ENCODE data around the gene HSD3B2.
"Not testable (repeated sequence)": the region's sequence is repeated elsewhere in the genome, so short reads cannot be mapped to it uniquely, and the experiment has no call there.

The HSD3B2 gene

DNA sequence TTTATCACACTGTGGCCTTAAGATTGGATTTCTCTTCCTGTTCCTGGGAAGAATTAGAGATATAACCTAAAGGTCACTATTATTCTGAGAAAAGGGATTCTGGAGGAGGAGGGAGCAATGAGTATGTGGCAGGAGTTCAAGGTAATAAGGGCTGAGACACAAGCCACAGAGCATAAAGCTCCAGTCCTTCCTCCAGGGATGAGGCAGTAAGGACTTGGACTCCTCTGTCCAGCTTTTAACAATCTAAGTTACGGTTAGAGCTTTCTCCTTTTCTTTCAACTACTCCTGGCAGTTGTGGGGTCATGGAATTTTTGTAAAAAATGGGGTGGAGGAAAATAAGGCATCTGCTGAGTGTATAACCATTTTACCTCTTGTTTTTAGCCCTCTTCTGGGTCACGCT lies at the start of gene HSD3B2:
Gene HSD3B2 (plus strand): TSS at position 201 of the 400 bp plus-strand sequence. CDS start 270 bp downstream, outside the sequence.
- no peak for DNase-seq (ENCODE audit: low read depth in 2 of 2, low spot score in 1 of 2)

DNA sequence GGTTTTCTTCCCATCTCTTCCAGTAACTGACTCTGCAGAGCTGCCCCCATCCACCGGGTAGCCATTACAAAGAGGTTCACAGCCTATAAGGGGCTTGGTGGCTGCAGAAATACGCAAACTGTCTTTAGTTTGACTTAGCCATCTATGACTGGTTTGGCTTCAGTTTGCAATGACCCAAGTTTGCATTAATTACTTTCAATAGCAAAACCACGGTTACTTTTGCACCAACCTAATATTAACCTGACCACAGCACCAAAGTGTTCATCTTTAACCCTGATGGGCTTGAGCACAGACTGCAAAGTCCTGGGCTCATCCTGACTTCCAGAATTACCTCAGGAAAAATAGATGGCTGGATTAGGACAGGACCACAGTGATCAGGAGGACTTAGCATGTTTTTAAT lies 48.5 kb upstream of the HSD3B2 start:
- DNase-seq (ENCODE audit: low read depth in 2 of 2, low spot score in 1 of 2) = no peak

DNA sequence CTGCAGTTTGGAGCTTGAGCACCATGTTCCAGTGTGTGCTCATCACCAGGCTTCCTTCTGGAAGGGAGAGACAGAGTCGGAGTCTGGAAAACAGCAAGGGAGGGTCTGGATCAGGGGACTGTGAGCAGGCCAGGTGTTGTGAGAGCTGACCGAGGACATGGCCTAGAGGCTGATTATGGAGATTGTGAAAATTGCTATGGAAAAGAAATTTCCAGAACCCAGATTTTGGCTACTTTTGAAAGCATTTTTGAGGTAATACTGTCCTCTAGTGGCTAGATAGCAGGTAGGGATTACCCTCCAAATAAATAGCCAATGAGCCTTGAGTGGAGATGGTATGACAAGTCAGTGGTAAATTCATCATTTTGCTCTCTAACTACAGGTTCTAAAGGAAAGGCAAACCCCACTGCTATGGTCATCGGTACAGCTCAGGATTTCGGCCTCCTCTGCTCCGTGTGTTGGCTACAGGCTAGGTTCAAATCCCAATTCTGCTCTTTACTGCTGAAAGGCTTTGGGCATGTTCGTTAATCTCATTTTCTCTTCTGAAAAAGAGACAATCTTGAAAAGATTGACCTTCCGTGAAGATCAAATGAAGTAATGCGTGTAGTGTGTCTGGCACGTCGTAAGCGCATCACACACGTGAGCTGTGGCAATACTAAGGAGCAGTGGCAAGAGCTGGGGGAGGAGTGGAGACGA lies 47.4 kb upstream of the HSD3B2 start:
- DNase-seq (ENCODE audit: low read depth in 2 of 2, low spot score in 1 of 2) = no peak

DNA sequence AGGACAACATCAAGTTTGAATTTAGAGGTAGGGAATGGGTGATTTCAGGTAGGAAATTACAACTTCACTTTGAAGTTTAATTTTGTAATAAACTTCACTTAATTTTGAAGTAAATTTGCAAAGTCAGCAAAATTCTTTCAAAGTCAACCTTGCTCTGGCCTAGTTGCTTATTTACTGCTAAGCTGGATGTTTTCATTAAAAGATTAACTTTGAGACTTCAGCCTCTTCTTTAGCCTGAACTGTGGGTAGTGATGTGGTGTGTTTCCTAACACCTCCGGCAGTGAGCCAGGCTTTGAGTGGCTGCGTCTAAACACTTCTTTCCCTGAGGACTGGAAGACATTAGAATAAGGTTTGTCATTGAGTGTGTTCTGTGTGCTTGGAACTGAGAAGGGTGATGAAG lies 46.4 kb upstream of the HSD3B2 start, which contains the start of gene HAO2:
Gene HAO2 (plus strand): TSS at position 232 of the 400 bp plus-strand sequence. CDS start 12,301 bp downstream, outside the sequence.
- no peak for DNase-seq (ENCODE audit: low read depth in 2 of 2, low spot score in 1 of 2)

DNA sequence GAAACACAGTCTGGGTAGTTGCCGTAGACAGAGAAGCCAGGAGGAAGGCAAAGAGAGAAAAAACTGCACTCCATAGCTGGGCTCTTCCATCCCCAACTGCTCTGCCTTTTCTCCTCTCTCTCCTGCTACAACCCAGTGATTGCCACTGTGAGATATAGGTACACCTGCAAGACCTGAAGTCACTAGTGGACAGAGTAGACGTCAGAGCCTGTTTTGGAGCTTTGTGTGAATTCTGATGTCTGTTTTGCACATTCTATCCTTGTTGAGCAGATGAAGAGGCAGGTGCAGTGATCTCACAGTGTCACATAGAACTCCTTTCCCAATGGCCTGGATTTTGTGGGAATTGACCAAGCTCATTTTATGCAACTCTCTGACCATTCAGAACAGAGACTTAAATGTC lies 44.2 kb upstream of the HSD3B2 start:
- DNase-seq (ENCODE audit: low read depth in 2 of 2, low spot score in 1 of 2) = no peak

DNA sequence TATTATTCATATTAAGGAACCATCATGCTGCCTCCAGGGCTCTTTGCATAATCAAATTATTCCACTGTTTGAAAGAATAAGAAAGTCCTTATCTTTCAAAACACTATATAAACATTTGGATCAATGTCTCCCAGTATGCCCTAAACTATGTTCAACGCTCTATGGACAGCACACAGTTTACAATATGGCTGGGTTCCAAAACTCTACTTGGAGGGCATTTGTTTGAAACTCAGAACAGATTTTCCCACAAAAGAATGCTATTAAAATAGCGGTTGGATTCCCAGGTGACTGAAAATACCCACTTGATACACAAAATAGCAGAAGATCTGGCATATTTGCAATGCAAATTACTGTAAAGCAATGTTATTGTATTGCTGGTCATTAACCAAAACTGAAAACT lies 43.1 kb upstream of the HSD3B2 start:
- DNase-seq (ENCODE audit: low read depth in 2 of 2, low spot score in 1 of 2) = no peak

DNA sequence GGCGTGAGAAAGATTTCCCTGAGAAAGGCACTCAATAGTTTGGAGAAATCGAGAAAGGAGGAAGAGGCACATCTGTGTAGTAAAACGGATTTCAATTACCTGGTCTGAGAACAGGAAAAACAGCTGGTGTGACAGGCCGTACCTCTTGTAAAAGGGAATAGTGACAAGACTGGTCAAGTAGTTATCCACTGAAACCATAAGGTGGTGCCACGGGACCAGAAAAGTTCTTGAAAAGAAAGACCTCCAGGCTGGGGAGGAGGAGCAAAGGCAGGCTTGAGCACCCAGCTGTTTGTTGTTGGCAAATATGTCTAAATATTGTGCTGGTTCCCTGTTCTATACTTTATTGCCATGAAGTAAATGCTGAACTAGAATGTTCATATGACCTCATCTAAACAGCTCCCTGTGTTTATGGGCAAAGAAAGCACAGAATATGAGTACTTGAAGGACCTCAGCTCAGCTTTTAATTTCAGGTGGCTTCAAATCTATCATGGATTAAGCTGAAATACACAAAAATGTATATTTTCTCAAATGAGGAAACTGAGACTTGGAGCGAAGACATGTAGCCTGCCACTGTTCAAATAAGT lies 42.4 kb upstream of the HSD3B2 start:
- DNase-seq (ENCODE audit: low read depth in 2 of 2, low spot score in 1 of 2) = no peak

DNA sequence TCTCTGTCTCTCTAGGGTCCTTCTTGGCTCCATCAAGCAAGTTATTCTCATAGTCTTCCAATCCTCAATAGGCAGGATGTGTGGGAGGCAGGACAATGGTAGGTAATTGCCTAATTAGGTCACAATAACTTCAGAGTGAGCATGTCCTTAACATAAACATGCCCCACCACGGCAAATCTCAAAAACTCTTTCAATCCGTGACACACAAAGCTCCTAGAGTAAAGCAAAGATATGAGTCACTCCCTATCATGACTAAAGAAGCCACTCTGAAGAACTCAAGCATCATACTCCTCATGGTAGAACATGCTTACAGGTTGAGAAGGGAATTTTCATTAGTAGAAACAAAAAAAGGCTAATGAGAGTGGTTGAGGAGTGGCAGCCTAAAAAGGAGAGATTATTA lies 41.5 kb upstream of the HSD3B2 start:
- no peak for DNase-seq (ENCODE audit: low read depth in 2 of 2, low spot score in 1 of 2)

DNA sequence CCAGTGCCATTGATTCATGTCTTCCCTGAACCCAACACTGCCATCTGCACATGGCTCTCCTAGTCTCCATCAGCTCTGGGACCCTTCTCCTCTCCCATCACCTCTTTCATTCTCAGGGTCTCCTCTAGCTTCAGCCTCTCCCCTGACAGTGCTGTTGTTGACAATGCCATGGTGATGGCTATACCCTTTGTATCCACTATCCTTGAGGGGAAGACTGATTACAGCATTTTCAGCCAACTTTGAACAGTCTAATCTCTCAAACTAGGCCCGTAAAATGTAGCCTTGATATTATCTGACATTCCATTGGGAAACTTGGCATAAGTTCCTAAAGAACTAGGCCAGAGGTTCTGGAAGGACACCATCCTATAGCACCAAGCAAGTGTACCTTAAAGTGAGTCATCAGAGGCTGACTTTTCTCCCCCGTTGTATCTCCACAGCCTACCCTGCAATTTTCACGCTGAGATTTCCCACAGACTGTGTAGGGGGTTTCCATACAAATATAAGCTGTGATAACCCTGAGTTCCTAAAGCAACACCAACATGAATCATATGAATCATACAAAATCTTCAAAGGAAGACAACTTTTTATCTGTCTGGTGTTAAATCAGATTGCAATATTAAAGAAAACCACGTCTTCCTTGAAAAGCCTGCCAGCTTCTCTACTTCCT lies 40.6 kb upstream of the HSD3B2 start:
- no peak for DNase-seq (ENCODE audit: low read depth in 2 of 2, low spot score in 1 of 2)

DNA sequence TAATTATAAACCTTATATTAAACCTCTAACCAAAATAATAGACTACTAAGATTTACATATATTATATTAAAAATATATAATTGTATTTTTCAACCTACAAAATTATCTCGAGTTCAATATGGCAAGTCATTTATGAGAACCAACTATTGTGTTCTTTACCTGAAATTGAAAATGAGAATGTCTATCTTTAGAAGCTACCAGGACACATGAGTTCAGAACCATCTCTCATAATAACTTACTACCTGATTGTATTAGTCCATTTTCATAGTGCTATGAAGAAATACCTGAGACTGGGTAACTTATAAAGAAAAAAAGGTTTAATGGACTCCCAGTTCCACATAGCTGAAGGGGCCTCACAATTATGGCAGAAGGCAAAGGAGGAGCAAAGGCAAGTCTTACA lies 39.6 kb upstream of the HSD3B2 start:
- DNase-seq (ENCODE audit: low read depth in 2 of 2, low spot score in 1 of 2) = no peak

DNA sequence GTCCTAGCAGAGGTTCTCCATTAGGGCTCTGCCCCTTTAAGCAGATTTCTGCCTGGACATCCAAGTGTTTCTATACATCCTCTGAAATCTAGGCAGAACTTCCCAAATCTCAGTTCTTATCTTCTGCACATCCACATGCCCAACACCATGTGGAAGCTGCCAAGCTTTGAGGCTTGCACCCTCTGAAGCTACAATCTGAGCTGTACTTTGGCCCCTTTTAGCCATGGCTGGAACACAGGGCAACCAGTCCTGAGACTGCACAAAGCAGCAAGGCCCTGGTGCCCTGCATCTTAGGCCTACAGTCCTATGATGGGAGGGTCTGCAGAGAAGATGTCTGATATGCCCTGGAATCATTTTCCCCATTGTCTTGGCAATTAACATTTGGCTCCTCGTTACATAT lies 38.4 kb upstream of the HSD3B2 start:
- DNase-seq (ENCODE audit: low read depth in 2 of 2, low spot score in 1 of 2) = no peak

DNA sequence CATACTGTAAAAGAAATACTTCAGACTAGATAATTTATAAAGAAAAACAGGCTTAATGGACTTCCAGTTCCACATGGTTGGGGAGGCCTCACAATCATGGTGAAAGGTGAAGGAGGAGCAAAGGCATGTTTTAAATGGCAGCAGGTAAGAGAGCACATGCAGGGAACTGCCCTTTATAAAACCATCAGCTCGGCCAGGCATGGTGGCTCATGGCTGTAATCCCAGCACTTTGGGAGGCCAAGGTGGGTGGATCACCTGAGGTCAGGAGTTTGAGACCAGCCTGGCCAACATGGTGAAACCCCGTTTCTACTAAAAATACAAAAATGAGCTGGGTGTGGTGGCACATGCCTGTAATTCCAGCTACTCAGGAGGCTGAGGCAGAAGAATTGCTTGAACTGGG lies 37.4 kb upstream of the HSD3B2 start:
- DNase-seq (ENCODE audit: low read depth in 2 of 2, low spot score in 1 of 2) = not testable (repeated sequence)

DNA sequence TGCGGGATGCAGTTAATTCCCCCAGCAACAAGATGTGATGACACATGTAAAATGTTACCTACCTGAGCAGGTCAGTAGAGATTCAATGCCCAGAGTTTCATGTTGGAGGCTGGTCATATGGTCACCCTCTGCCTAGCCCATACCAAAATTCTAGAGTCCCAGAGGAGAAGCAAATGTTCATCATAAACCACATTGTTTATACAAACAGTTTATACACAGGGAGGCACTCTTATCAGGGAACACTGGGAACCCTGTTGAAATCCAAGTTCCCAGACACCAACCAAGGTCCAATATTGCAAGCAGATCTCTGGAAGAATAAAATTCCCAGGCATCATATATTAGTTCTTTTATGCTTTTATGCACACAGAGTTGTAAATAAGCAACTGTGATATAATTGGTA lies 35.8 kb upstream of the HSD3B2 start:
- no peak for DNase-seq (ENCODE audit: low read depth in 2 of 2, low spot score in 1 of 2)

DNA sequence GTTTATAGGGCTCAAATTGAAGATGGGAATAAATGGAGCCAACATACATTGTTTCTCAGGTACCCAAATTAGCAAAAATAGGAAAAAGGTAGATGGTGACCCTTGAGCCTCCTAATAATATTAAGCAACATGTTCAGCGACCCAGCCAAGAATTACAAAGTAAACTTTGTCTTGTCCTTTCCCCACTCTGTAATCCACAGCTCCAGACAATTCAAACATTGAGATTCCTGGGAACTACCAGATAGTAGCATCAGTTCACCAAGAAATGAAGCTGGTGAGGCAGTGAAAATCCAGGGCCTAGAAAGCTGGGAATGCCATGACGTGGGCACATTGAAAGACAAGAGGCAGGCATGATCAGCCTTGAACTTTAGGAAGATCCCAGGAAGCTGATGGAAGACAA lies 34.6 kb upstream of the HSD3B2 start:
- DNase-seq (ENCODE audit: low read depth in 2 of 2, low spot score in 1 of 2) = no peak

DNA sequence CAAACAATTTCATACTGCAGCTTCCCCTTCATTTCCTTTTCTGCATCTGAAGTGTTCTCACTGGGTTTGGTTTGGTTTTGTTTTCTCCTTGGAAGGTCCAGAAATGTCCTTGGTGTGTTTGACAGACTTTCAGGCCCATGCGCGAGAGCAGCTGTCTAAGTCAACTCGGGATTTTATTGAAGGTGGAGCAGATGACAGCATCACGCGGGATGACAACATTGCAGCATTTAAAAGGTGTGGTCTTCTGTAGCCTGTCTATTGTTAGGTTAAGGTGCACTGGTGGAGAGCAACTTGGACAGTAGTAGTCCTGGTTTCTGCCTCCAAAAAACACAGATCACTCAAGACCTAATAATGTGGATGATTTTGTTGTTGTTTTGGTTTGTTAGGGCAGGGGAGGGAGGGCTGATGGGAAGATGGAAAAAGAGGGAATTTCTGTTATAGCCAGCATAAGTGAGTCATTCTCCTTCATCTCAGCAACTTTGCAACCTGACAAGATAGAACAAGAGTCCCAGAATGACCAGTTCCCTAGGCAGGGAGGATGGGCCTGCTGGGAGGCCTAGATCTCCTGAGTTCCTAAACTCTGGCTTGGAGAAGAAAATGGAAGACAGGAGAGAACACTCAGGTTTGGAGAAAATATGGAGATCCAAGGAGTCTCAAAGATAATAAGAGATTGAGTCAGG lies 33.8 kb upstream of the HSD3B2 start:
- DNase-seq (ENCODE audit: low read depth in 2 of 2, low spot score in 1 of 2) = no peak

DNA sequence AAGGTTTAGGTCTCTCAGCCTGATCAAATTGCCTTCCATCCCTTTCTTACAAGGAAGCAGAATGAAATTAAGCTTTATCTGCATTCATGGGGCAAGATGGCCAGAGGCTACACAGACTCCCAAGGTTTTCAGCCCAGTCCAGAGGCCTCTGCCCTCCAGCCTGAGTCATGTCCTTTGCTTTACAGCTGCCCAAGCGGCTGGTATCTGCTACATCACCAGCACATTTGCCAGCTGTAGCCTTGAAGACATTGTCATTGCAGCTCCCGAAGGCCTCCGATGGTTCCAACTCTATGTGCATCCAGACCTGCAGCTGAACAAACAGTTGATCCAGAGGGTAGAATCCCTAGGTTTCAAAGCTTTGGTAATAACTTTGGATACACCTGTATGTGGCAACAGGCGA lies 30.4 kb upstream of the HSD3B2 start:
- no peak for DNase-seq (ENCODE audit: low read depth in 2 of 2, low spot score in 1 of 2)

DNA sequence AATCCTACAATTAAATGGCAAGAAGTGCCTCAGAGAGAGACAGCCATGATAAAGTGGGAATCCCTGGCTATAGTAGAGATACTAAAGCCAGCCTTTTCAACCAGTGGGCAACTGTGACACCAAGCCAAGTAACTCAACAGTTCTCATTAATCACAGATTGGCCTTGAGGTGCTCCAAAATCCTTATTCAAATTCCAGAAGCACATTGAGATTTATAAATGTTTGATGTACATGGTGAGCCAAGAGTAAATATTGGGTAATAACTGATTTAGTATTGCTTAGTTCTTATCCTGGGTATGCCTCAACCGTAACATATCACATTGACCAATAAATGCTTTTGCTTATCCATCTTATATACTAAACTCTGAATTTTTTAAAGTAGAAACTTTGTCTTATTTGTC lies 29.3 kb upstream of the HSD3B2 start:
- DNase-seq (ENCODE audit: low read depth in 2 of 2, low spot score in 1 of 2) = no peak

DNA sequence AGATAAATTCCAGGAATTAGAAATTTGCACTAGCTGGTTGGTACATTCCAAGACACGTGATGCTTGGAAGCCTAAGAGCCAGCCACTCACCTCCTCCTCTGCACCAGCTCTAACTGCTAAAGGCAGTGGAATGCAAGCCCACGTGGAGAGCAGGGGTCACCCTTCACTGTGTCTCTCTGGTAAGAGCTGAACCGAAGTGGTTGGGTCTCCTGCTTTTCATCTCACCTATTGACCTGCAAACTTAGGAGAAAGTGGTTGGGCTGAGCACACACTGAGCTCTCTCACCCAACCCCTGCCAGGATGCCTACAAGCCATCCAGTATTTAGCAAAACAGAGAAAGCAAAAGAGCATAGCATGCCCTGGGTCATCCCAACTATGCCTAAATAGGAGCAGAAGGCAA lies 27.1 kb upstream of the HSD3B2 start:
- DNase-seq (ENCODE audit: low read depth in 2 of 2, low spot score in 1 of 2) = no peak

DNA sequence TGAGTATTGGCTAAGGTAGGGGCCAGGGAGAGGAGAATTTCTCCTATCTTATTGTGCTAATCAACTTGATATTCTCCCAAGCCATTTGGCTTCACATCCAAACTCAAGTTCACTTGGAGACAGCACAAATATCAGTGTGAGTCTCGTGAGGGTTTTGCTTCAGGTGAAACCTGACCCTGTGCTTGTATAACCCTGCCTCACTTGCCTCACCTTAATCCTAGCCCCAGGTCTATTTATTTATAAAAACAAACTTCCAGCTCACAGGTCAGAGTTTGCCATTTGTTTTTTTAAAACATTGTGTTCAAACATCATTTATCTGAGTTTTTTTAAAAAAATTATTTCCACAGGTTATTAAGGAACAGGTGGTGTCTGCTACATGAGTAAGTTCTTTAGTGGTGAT lies 26.5 kb upstream of the HSD3B2 start:
- DNase-seq (ENCODE audit: low read depth in 2 of 2, low spot score in 1 of 2) = no peak

DNA sequence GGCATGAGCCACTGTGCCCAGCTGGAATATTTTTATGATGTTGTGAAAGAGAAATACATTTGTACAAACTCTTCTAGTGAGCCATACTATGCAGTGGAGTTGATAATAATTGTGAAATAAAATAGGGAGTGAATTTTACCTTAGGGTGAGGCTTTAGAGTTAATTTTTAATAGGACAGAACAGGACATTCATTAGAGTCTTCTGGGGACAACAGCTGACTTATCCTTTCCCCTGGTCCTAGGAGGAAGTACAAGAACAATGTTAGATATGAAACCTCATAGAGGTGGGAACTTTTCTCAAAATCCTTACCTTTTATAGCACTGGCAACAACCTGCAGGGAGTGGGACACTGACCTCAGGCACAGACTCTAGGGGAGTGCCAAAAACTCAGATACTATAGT lies 24.4 kb upstream of the HSD3B2 start:
- DNase-seq (ENCODE audit: low read depth in 2 of 2, low spot score in 1 of 2) = no peak

DNA sequence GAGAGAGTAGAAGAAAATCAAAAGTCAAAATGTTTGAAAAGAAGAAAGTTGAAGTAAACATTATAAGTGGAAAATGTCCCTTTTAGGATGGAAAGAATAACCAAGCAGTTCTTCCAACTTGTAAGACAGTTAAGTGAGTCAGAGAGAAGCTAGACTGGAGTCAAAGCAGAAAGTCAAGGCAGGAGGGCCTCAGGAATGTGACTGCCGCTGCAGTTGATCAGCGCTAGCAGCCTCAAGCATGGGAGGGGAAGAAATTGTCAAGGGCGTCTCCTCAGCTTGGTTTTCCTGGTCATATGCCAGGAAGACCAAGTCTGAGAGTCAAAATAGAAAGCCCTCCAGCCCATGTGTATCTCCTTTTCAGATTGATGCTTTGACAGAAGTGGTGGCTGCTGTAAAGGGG lies 23.2 kb upstream of the HSD3B2 start:
- DNase-seq (ENCODE audit: low read depth in 2 of 2, low spot score in 1 of 2) = no peak

DNA sequence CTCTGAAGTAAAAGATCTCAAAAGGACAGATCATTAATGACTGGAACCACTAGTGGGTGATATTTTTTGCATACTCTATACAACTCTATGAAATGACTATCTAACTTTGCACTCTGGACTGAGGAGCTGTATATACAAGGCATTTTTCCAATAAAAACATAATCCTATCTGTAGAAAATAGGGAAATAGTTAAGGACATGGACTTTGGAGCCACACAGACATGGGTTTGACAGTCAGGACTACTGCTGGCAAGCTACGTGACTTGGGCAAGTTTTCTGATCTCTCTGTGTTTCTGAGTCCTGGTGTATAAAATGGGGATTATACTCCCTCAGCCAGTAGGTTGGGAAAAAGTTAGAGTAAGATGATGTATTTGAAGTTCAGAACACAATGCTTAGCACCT lies 20.9 kb upstream of the HSD3B2 start:
- no peak for DNase-seq (ENCODE audit: low read depth in 2 of 2, low spot score in 1 of 2)

Measured in stimulated activated CD8-positive, alpha-beta memory T cell treated with anti-CD3 and anti-CD28 coated beads, Interleukin-4, amount 100 ng/mL, for 4 hours (primary cell).